GM21447 (cell line): ENCODE data around the gene SLC13A5.
"Not testable (repeated sequence)": the region's sequence is repeated elsewhere in the genome, so short reads cannot be mapped to it uniquely, and the experiment has no call there.

ENCODE experiments used
- ATAC-seq: cut with Tn5 transposase; IDR thresholded peaks from one replicate; pipeline ENCODE4 v1.9.1; 2021; ENCODE audit not compliant: unreplicated experiment

SLC13A5 gene

DNA sequence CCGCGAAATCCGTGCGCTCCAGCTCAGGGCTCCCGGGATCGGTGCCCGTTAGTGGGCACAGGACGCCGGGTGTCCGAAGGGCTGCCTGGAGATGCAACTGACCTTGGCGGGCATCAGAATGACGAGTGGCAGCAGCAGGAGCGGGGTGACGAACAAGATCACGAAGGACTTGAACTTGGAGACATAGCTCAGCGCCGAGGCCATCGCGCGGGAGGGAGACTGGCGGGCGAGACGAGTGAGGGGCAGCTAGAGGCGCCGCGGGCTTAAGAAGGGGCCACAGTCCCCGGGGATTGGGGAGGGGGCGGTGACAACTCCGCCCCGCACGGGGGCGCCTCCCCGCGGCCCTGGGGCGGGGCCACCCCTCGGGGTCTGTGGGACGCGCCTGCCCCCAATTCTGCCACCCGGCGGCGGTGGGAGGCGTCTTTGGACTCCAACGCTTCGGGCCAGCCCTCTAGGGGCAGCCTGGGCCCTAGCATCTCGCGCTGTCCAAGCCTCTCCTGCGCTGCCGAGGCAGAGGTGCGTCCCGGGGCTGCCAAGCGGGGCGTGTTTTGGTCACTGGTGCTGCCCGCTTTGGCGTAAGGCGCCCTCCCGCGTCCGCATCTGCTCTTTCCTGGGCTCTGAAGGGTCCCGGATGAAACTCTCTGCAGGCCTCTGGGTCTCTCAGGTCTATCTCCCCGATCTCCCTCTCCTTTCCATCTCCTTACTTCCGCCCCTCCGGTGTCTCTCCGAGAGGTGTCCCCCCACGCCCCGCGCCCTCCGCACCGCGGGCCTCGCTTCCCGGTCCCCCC lies at the start of gene SLC13A5:
SLC13A5 (minus strand) TSS at position 240 of the 788 bp plus-strand sequence; CDS start at position 204, 36 bp downstream.
- ATAC-seq: no peak

DNA sequence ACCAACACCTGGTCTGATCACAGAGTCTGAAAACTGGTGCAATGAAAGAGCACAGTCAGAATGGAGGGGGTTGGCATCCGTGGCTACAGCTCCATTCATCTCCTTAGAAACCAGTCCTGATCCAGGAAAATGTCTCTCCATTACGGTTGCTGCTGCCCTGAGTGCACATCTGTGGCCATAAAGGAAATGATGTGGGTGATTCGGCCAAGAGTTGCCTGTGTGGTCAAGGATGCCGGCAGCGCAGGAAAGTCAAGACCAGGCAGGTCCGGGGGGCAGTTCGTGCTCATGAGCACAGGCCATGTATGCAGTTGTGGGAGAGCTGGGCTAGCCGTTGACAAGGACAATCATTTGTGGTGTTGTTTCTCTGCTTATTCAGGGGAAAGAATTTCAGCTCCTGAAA lies 48.6 kb upstream of the SLC13A5 start:
- no peak for ATAC-seq

GRCh38 chr17:6757747-6758146 lies 44.6 kb upstream of the SLC13A5 start:
- ATAC-seq: no peak

DNA sequence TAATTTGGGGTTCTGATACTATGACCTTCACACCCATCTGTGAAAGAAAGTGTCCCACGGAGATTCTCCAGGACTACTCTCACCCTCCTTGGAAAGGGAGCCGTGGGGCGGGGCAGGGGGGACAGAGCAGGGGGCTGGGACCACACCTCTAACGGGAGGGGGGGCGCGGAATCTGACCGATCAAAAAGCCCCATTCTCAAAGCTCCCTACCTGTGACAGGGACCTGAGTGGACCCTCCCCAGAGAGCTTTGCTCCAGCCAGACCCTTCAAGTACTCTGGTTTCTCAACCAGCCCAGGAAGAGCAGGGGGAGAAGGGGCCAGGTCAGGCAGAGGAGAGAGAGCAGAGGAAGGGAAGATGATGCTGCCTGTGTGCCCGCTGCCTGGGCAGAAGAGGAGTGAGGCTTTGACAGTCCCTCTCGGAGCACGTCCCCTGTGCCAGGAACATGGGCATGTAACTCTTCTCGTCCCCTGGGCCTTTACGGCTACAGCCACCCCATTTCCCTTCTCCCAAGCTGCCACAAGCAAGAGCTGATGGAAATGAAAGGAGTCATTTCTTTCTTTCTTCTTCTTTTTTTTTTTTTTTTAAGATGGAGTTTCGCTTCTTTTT lies 43.4 kb upstream of the SLC13A5 start:
- no peak for ATAC-seq

- ATAC-seq: no peak
These were observed 42.6 kb upstream of the SLC13A5 start, which contains the start of gene XAF1 for GRCh38 chr17:6755731-6756184. Gene XAF1 (plus strand): TSS chr17:6756046. CDS start chr17:6756079, 33 bp downstream.

DNA sequence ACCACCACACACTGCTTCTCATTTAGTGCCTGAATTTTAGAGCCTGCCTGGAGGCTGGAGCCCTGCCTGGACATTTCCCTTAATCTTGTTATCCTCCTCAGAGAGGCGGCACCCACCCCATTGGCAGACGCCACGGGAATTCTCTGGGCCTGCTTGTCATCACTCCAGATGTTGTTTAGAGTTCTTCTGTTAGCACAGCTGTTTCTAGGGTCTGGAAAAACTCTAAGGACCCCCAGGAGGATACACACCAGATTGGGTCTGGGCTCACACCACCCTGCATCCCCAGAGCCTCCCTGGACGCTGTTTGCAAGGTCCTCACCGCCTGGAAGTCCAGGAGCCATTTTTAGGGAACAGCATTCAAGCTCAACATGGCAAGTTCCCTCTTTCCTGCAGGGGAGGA lies 42.1 kb upstream of the SLC13A5 start:
- ATAC-seq: no peak

DNA sequence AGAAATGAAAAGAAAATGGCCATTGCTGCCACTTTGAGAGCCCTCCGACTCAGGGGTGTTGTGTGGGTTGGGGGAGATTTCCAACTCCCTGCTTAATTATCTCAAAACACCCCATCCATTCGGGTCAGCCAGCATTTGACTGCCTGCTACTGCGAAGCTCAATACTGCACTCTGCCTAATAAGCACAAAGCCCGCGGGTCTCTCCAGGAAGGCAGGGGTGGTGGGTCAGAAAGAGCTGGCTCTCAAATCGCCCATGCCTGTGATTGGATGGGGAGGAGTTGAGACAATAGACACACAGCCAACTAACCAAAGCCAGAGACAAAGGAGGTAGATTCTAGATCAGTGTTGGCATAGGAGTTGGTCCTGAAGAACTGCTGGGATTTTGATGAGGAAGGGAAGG lies 40.4 kb upstream of the SLC13A5 start:
- ATAC-seq: no peak

- no peak for ATAC-seq
These were observed 39.9 kb upstream of the SLC13A5 start for GRCh38 chr17:6753006-6753445.

GRCh38 chr17:6752068-6752909 lies 39.1 kb upstream of the SLC13A5 start:
- ATAC-seq: no peak

GRCh38 chr17:6749519-6749918 lies 36.4 kb upstream of the SLC13A5 start:
- no peak for ATAC-seq

DNA sequence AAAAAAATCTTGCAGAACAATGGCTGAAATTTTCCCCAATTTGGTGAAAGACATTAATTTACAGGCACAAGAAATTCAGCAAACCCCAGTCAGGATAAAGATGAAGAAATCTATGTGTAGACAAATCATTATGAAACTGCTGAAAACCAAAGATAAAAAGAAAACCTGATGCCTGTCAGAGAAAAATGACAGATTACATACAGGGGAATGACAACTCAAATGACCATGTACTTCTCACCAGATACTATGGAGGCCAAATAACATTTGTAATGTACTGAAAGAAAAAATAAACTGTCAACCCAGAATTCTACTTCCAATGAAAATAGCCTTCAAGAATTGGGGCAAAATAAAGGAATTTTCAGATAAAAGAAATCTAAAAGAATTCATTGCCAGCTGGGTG lies 35.4 kb upstream of the SLC13A5 start:
- no peak for ATAC-seq

GRCh38 chr17:6746665-6747064 lies 33.5 kb upstream of the SLC13A5 start:
- ATAC-seq: not testable (repeated sequence)

DNA sequence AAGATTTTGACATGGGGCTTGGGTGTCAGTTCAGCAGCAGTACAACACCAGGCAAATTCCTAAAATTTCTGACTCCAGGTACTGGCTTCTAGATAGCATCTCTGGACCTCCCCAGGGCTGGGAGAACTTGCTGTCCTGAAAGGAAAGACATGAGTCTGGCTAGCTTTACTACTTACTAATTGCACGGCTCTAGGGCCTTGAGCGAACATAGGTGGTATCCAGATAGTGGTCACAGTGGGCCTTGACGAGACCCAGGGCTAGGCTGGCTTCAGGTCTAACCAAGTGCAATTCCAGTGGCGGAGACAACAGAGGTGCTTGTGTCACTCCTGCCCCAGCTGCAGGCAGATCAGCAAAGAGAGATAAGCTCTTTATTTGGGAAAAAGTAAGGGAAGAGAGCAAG lies 16.4 kb upstream of the SLC13A5 start:
- no peak for ATAC-seq

GRCh38 chr17:6724009-6724408 lies 10.8 kb upstream of the SLC13A5 start:
- ATAC-seq: no peak

DNA sequence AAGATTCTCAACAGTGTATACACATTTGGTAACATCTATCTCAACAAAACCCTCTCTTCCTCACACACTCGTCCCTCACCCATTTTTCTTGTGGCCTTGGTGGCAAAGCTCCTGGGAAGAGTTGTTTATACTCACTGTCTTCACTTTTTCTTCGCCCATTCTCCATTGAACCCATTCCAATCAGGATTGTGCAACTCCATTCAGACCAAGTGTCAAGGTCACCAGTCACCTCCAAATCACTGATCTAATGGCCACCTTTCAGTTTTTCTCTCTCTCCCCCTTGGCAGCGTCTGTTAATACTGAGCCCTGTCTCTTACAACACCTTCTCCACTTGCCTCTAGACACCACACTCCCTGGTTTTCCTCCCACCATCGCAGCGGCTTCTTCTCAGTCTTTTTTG lies 8.6 kb upstream of the SLC13A5 start:
- no peak for ATAC-seq

GRCh38 chr17:6716736-6717135 lies 3.6 kb upstream of the SLC13A5 start:
- no peak for ATAC-seq

DNA sequence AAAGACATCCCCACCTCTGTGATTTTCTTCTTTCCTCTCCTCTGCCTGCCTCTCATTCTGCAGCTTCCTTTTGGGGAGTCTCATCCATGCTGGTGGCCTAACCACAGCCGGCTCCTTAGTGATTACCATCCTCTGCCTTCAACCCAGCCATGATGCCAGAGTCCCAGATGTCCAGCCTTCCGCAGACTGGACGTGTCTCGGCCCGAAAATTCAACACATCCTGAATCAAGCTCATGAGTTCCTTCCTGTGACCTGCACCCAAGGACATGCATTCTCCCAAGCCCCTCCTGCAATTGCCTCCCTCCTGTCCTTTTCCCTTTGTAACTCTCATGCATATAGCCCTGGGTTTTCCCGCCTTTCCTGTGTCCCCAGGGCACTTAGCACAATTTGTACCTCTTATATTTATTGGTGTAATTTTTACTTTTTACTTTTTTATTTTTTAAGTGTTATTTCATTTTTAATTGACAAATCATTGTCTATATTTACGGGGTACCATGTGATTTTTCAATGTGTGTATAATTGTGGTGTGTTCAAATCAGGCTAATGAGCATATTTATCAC lies 1.2 kb upstream of the SLC13A5 start:
- no peak for ATAC-seq

GRCh38 chr17:6713918-6714271 lies 726 bp upstream of the SLC13A5 start:
- ATAC-seq: no peak

DNA sequence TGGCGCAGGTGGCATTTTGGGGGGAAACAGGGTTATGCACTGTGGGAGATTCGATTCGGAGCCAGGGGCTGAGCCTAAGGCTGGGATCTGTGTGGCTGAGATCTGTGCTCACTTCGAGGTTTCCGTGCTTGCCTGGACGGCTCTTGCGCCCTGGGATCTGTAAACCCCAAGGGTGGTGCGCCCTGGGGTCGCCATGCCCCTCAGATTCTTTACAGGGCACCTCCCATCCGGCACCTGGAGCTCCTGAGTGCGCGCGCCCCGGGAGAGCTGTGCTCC lies 377 bp downstream of the SLC13A5 start:
- ATAC-seq: no peak

GRCh38 chr17:6712058-6712853 lies 913 bp downstream of the SLC13A5 start:
- ATAC-seq: no peak

DNA sequence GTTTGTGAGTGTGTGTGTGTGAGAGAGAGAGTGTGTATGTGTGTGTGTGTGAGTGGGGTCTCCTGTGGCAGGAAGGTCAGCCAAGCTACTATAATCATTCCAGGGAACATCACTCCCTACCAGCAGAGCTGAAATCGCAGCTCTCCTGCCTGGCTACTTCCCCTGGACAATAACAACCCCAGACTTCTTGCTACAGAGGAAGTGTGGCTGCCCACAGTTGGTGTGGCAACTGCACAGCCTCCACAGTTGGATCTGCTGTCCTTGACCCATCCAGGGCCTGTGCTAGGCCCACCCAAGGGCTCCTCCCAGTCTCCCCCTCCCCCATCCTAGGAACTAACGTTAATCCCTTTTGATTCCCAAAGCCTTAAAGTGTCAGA lies 1.5 kb downstream of the SLC13A5 start:
- ATAC-seq: no peak
